ENCODE measurements around the gene HOXD8. TPM values are rescaled to one million over a fixed set of nuclear protein-coding genes. Genes with fewer than 3 reads are reported as not detected.

HOXD8 gene
- total RNA-seq, 1 donor from 2014 or later: not detected

DNA sequence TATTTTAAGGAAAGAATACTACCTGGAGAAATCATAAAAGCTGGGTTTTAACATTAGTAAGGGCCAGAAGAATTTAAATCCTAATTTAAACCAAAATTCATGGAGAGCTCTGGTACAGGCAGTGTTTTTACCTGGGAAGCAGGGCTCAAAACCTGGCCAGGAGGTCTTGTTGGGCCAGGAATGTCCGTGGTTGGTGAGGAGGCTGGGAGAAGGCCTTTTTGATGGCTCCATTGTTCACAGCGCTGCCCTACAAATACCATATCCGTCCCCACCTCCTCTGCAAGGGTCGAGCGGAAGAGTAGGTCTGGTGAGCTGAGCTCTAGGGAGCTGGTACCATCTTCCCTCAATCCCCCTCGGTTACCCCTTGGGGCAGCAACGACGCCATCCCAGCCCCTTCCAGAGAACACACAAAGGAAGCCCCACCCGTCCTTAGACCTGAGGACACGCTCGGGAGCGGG is 48.1 kb downstream of the HOXD8 start:
- H3K4me1 ChIP-seq: peaks cover 12% of the 10 kb centered on the region
- Mint-ChIP-seq H3K4me1 (peaks cover 23% of the 10 kb centered on the region), H3K36me3 (peaks cover 2% of the 10 kb centered on the region), H3K27me3 (ENCODE audit: insufficient read depth, low read depth) (peaks cover 85% of the 10 kb centered on the region), H3K9me3 (peaks cover 9% of the 10 kb centered on the region), H3K27ac (no peak overlapping the region), H3K4me3 (peak overlapping the region; percentile 7)
- no peaks in the 10 kb centered on the region for H3K9me3 ChIP-seq (ENCODE audit: low read depth)
- H3K27ac ChIP-seq: no peak overlapping the region
- H3K27me3 ChIP-seq: peaks cover 100% of the 10 kb centered on the region
- no peaks in the 10 kb centered on the region for H3K79me2 ChIP-seq (ENCODE audit: low read depth)
- H2AFZ ChIP-seq (replicated peaks): no peak overlapping the region
- H4K20me1 ChIP-seq (ENCODE audit: low read depth): peaks cover 83% of the 10 kb centered on the region
- H3K9ac ChIP-seq: no peak overlapping the region
- H3K4me2 ChIP-seq: peak overlapping the region; percentile 71
- peaks cover 15% of the 10 kb centered on the region for H3F3A ChIP-seq (ENCODE audit: low read depth)
- peak overlapping the region; percentile 38 for H3K4me3 ChIP-seq
- H3K36me3 ChIP-seq: no peaks in the 10 kb centered on the region
- TF ChIP-seq, protein P1, sequence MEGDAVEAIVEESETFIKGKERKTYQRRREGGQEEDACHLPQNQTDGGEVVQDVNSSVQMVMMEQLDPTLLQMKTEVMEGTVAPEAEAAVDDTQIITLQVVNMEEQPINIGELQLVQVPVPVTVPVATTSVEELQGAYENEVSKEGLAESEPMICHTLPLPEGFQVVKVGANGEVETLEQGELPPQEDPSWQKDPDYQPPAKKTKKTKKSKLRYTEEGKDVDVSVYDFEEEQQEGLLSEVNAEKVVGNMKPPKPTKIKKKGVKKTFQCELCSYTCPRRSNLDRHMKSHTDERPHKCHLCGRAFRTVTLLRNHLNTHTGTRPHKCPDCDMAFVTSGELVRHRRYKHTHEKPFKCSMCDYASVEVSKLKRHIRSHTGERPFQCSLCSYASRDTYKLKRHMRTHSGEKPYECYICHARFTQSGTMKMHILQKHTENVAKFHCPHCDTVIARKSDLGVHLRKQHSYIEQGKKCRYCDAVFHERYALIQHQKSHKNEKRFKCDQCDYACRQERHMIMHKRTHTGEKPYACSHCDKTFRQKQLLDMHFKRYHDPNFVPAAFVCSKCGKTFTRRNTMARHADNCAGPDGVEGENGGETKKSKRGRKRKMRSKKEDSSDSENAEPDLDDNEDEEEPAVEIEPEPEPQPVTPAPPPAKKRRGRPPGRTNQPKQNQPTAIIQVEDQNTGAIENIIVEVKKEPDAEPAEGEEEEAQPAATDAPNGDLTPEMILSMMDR (IDR thresholded peaks at IDR 0.05): no peak
- TF ChIP-seq EZH2phosphoT487 (IDR thresholded peaks at IDR 0.05): no peak
- no peak for TF ChIP-seq EZH2 (IDR thresholded peaks at IDR 0.05)
- peak; percentile 52 for DNase-seq (ENCODE audit: low spot score)

DNA sequence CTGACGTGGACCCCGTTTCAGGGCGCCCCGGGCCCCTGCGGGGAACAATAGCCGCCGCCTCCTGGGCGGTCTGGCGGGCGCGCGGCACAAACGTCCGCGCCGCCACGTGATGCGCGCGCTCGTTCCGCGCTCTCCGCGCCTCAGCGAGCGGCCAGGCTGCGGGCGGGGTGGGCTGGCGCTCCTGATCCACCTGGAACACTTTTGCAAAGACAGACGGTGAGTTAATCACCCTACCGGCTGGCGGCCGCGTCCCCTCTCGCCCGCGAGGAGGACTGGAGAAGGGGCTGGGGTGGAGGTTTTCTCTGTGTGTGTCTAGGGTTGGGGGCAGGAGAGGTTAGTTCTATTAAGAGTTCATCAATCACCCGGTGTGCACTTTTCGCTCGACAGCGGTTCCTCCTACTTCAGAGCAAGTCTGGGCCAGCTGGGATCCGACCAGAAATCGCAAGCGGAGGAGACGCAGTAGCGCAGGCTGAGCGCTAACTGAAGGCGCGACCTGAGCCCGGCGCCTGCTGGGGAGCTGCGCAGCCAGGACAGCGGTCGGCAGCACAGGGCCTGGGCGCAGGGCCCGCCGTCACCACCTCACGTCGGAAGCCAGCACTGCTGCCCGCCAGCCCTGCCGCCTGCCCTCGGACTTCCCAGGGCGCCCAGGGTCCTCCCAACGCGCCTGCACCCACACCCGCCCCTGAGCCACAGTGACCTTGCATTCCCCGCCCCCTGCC is 48.7 kb downstream of the HOXD8 start:
- TF ChIP-seq, protein P1 (IDR thresholded peaks at IDR 0.05): no peak
- TF ChIP-seq EZH2 (IDR thresholded peaks at IDR 0.05): peak; percentile 96
- TF ChIP-seq EZH2phosphoT487 (IDR thresholded peaks at IDR 0.05): peak; percentile 95
- H3K27me3 Mint-ChIP-seq (ENCODE audit: insufficient read depth, low read depth): peaks cover 85% of the 10 kb centered on the region
- Histone ChIP-seq H3K79me2 (ENCODE audit: low read depth) (no peaks in the 10 kb centered on the region), H3K36me3 (no peaks in the 10 kb centered on the region), H3K27me3 (peaks cover 100% of the 10 kb centered on the region), H3F3A (ENCODE audit: low read depth) (peaks cover 15% of the 10 kb centered on the region), H3K9me3 (ENCODE audit: low read depth) (no peaks in the 10 kb centered on the region), H4K20me1 (ENCODE audit: low read depth) (peaks cover 77% of the 10 kb centered on the region), H3K4me1 (peaks cover 12% of the 10 kb centered on the region), H2AFZ (replicated peaks) (no peak overlapping the region), H3K9ac (no peak overlapping the region), H3K4me2 (peak overlapping the region; percentile 71), H3K4me3 (peak overlapping the region; percentile 38), H3K27ac (no peak overlapping the region)
- peaks cover 22% of the 10 kb centered on the region for H3K4me1 Mint-ChIP-seq
- peak; percentile 46 for DNase-seq (ENCODE audit: low spot score)
- peak overlapping the region; percentile 63 for H3K4me3 Mint-ChIP-seq
- H3K27ac Mint-ChIP-seq: no peak overlapping the region
- H3K36me3 Mint-ChIP-seq: peaks cover 2% of the 10 kb centered on the region
- H3K9me3 Mint-ChIP-seq: peaks cover 7% of the 10 kb centered on the region

DNA sequence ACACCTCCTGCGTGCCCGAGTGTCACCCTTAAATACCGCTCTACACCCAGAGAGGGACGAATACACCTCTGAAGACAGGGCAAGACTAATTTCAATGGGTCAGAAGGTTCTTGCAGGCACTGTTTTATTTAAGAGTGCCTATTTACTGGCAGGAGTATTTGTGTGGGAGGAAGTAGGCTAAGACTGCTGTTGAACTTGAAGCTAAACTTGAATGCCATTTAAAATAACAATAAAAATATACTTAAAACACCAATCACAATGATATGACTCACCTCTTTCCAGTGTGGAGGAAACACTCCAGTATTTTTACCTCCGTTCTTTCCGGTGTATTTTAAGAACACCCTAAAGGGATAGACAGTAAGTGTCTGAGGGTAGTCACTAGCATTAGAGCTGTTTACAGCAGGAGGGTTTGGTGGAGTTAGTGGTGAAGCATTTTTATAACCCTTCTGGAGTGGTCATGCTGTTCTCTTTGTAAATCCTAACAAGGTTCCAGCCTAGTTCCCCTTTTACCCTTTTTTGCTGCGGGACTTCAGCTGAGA is 49.3 kb downstream of the HOXD8 start:
- no peak overlapping the region for H2AFZ ChIP-seq (replicated peaks)
- peaks cover 100% of the 10 kb centered on the region for H3K27me3 ChIP-seq
- Mint-ChIP-seq H3K27me3 (ENCODE audit: insufficient read depth, low read depth) (peaks cover 82% of the 10 kb centered on the region), H3K36me3 (peaks cover 2% of the 10 kb centered on the region), H3K27ac (no peak overlapping the region), H3K9me3 (peaks cover 6% of the 10 kb centered on the region), H3K4me1 (peaks cover 21% of the 10 kb centered on the region), H3K4me3 (no peak overlapping the region)
- peaks cover 15% of the 10 kb centered on the region for H3F3A ChIP-seq (ENCODE audit: low read depth)
- no peak overlapping the region for H3K27ac ChIP-seq
- no peaks in the 10 kb centered on the region for H3K9me3 ChIP-seq (ENCODE audit: low read depth)
- H3K9ac ChIP-seq: no peak overlapping the region
- H4K20me1 ChIP-seq (ENCODE audit: low read depth): peaks cover 71% of the 10 kb centered on the region
- no peak overlapping the region for H3K4me2 ChIP-seq
- no peak for DNase-seq (ENCODE audit: low spot score)
- H3K36me3 ChIP-seq: no peaks in the 10 kb centered on the region
- no peaks in the 10 kb centered on the region for H3K79me2 ChIP-seq (ENCODE audit: low read depth)
- no peak overlapping the region for H3K4me3 ChIP-seq
- no peak for TF ChIP-seq EZH2 (IDR thresholded peaks at IDR 0.05)
- peak; percentile 95 for TF ChIP-seq EZH2phosphoT487 (IDR thresholded peaks at IDR 0.05)
- TF ChIP-seq, protein P1 (IDR thresholded peaks at IDR 0.05): no peak
- peaks cover 12% of the 10 kb centered on the region for H3K4me1 ChIP-seq

All from neural progenitor cell (in vitro differentiated cells).